ENCODE data around the gene TTC7B. TPM values are rescaled to one million over a fixed set of nuclear protein-coding genes. Genes with fewer than 3 reads are reported as not detected.

TTC7B gene
- total and polyA plus RNA-seq, 2 donors (not counting 1 experiment from before 2014, with no cell fraction given): 0.36 to 3.2 TPM

- Histone ChIP-seq H3K27ac (ENCODE audit: low read length in 2 of 2) (no peak overlapping the region), H3K9ac (ENCODE audit: low read length) (no peak overlapping the region), H3K4me2 (replicated peaks; ENCODE audit: low read depth, low read length, poor library complexity, severe bottlenecking) (no peak overlapping the region), H3K9me3 (ENCODE audit: control extremely low read depth in 1 of 3, control insufficient read depth in 2 of 3, insufficient read depth in 1 of 3, low read length in 2 of 3) (no peaks in the 10 kb centered on the region), H3K27me3 (replicated peaks in 1 of 4; ENCODE audit: control extremely low read depth in 1 of 4, control insufficient read depth in 3 of 4, insufficient read depth in 4 of 4, low read length in 3 of 4) (peaks cover 0 to 1% (median 0%) of the 10 kb centered on the region in 4 experiments), H4K20me1 (ENCODE audit: control insufficient read depth, insufficient read depth, low read length, poor library complexity, severe bottlenecking) (no peaks in the 10 kb centered on the region), H2AFZ (ENCODE audit: insufficient read depth, low read depth, low read length, poor library complexity, severe bottlenecking) (no peak overlapping the region), H3K4me3 (ENCODE audit: control extremely low read depth in 1 of 5, extremely low read depth in 1 of 5, insufficient read depth in 1 of 5, low read depth in 2 of 5, low read length in 4 of 5) (no peak overlapping the region), H3K36me3 (replicated peaks in 1 of 2; ENCODE audit: control extremely low read depth in 1 of 2, control insufficient read depth in 1 of 2, extremely low read depth in 1 of 2, insufficient read depth in 2 of 2, low read length in 1 of 2) (no peaks in the 10 kb centered on the region), H3K79me2 (ENCODE audit: control insufficient read depth, insufficient read depth, low read length) (no peaks in the 10 kb centered on the region), H3K4me1 (ENCODE audit: control insufficient read depth in 2 of 2, insufficient read depth in 2 of 2, low read length in 2 of 2) (no peaks in the 10 kb centered on the region)
- no peak for ATAC-seq (ENCODE audit: low read depth)
- no peaks in the 10 kb centered on the region for H3K9me3 Mint-ChIP-seq (ENCODE audit: insufficient read depth)
- no peak overlapping the region for H3K27ac Mint-ChIP-seq
- WGBS (ENCODE audit: insufficient coverage): 100% methylated on average over 2 of the region's 3 CpGs
- no peak overlapping the region for H3K4me3 Mint-ChIP-seq
- intact Hi-C loops (cut with micrococcal nuclease): no loop called here
- ChIA-PET POLR2A (no interaction called here), CTCF (no interaction called here)
- H3K4me1 Mint-ChIP-seq: no peaks in the 10 kb centered on the region
- no peak for DNase-seq
- no peak for TF ChIP-seq EZH2 (IDR thresholded peaks at IDR 0.05; ENCODE audit: borderline replicate concordance, insufficient read depth, low read depth, low read length, poor library complexity, severe bottlenecking)
- TF ChIP-seq, protein P1, sequence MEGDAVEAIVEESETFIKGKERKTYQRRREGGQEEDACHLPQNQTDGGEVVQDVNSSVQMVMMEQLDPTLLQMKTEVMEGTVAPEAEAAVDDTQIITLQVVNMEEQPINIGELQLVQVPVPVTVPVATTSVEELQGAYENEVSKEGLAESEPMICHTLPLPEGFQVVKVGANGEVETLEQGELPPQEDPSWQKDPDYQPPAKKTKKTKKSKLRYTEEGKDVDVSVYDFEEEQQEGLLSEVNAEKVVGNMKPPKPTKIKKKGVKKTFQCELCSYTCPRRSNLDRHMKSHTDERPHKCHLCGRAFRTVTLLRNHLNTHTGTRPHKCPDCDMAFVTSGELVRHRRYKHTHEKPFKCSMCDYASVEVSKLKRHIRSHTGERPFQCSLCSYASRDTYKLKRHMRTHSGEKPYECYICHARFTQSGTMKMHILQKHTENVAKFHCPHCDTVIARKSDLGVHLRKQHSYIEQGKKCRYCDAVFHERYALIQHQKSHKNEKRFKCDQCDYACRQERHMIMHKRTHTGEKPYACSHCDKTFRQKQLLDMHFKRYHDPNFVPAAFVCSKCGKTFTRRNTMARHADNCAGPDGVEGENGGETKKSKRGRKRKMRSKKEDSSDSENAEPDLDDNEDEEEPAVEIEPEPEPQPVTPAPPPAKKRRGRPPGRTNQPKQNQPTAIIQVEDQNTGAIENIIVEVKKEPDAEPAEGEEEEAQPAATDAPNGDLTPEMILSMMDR (IDR thresholded peaks at IDR 0.05): no peak
- peaks cover 11% of the 10 kb centered on the region for H3K27me3 Mint-ChIP-seq
These were observed 166.6 kb downstream of the TTC7B start for GRCh38 chr14:90649557-90650135.

DNA sequence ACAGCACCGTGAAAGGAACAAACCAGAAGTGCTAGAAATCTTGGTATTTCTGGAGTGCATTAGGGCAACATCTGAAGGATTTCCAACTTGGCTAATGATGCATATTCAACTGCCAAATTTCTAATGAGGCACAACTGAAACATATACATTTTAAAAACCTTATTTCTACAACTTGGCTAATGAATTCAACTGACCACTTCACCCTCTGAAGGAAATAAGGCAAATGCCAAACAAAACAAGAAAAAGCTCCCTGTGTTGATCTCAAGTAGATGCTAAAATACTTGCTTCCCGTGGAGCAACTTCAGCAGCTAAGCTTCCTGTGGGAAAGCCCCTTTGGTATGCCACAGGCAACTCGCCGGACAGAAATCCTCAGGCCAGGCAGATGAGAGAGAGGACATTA, 167.1 kb downstream of the TTC7B start:
- intact Hi-C loops (cut with micrococcal nuclease): no loop called here
- ChIA-PET CTCF (no interaction called here), POLR2A (no interaction called here)
- no peaks in the 10 kb centered on the region for H3K9me3 Mint-ChIP-seq (ENCODE audit: insufficient read depth)
- no peaks in the 10 kb centered on the region for H3K4me1 Mint-ChIP-seq
- TF ChIP-seq EZH2 (IDR thresholded peaks at IDR 0.05; ENCODE audit: borderline replicate concordance, insufficient read depth, low read depth, low read length, poor library complexity, severe bottlenecking): no peak
- TF ChIP-seq, protein P1 (IDR thresholded peaks at IDR 0.05): no peak
- no peak overlapping the region for H3K4me2 ChIP-seq (replicated peaks; ENCODE audit: low read depth, low read length, poor library complexity, severe bottlenecking)
- no peak overlapping the region for H3K4me3 ChIP-seq (ENCODE audit: control extremely low read depth in 1 of 5, extremely low read depth in 1 of 5, insufficient read depth in 1 of 5, low read depth in 2 of 5, low read length in 4 of 5)
- H2AFZ ChIP-seq (ENCODE audit: insufficient read depth, low read depth, low read length, poor library complexity, severe bottlenecking): no peak overlapping the region
- no peak overlapping the region for H3K4me3 Mint-ChIP-seq
- ATAC-seq (ENCODE audit: low read depth) (no peak), DNase-seq (no peak)
- H3K4me1 ChIP-seq (ENCODE audit: control insufficient read depth in 2 of 2, insufficient read depth in 2 of 2, low read length in 2 of 2): no peaks in the 10 kb centered on the region
- H3K9ac ChIP-seq (ENCODE audit: low read length): no peak overlapping the region
- no peaks in the 10 kb centered on the region for H3K9me3 ChIP-seq (ENCODE audit: control extremely low read depth in 1 of 3, control insufficient read depth in 2 of 3, insufficient read depth in 1 of 3, low read length in 2 of 3)
- no peak overlapping the region for H3K27ac ChIP-seq (ENCODE audit: low read length in 2 of 2)
- no peaks in the 10 kb centered on the region for H3K79me2 ChIP-seq (ENCODE audit: control insufficient read depth, insufficient read depth, low read length)
- no peaks in the 10 kb centered on the region for H3K36me3 ChIP-seq (replicated peaks in 1 of 2; ENCODE audit: control extremely low read depth in 1 of 2, control insufficient read depth in 1 of 2, extremely low read depth in 1 of 2, insufficient read depth in 2 of 2, low read length in 1 of 2)
- no peaks in the 10 kb centered on the region for H3K27me3 ChIP-seq (replicated peaks in 1 of 4; ENCODE audit: control extremely low read depth in 1 of 4, control insufficient read depth in 3 of 4, insufficient read depth in 4 of 4, low read length in 3 of 4)
- H3K27me3 Mint-ChIP-seq: peaks cover 11% of the 10 kb centered on the region
- 94% methylated on average over 3 of the region's 4 CpGs for whole genome bisulfite sequencing (ENCODE audit: insufficient coverage)
- no peaks in the 10 kb centered on the region for H4K20me1 ChIP-seq (ENCODE audit: control insufficient read depth, insufficient read depth, low read length, poor library complexity, severe bottlenecking)
- H3K27ac Mint-ChIP-seq: no peak overlapping the region
